HepG2 (cell line): Measurements from ENCODE around the gene CHCHD1.

Source experiments
- CREM ChIP-seq, 2 experiments: sonication (generic) in 1 of 2; formaldehyde crosslinking in 1 of 2; IDR thresholded peaks; 2 replicates each; pipeline versions ENCODE4 v1.4.0 to v1.6.1; 2016 to 2020; ENCODE audit warnings: antibody characterized with exemption in 1 of 2, mild to moderate bottlenecking in 1 of 2, missing genetic modification reagents in 1 of 2
- CTCF ChIP-seq: sonication (generic); formaldehyde crosslinking; IDR thresholded peaks from 2 replicates; pipeline ENCODE4 v1.5.0; 2020; ENCODE audit warnings: mild to moderate bottlenecking, missing genetic modification reagents, moderate library complexity
- MXI1 ChIP-seq: IDR thresholded peaks from 3 replicates; pipeline ENCODE4 v1.6.1; 2012; ENCODE audit warnings: low read depth, low read length, inconsistent platforms, borderline replicate concordance
- POLR2A ChIP-seq, 2 experiments: IDR thresholded peaks; 2 replicates each; pipeline ENCODE4 v1.6.1; 2011; ENCODE audit warnings: low read depth in 2 of 2, low read length in 2 of 2, mild to moderate bottlenecking in 1 of 2, moderate library complexity in 1 of 2; ENCODE audit not compliant: insufficient read depth in 1 of 2
- SMARCE1 ChIP-seq: fragments of 450-650 bp; IDR thresholded peaks from 2 replicates; pipeline ENCODE4 v1.6.1; 2017; ENCODE audit warnings: borderline replicate concordance
- ZNF12 ChIP-seq: sonication (generic); formaldehyde crosslinking; IDR thresholded peaks from 2 replicates; pipeline ENCODE4 v1.5.0; 2020; ENCODE audit warnings: missing genetic modification reagents
- ZNF382 ChIP-seq: sonication (generic); formaldehyde crosslinking; IDR thresholded peaks from 2 replicates; pipeline ENCODE4 v1.5.0; 2020; ENCODE audit warnings: missing genetic modification reagents, mild to moderate bottlenecking, borderline replicate concordance

- no peak for TF ChIP-seq MXI1
- TF ChIP-seq ZNF12 (CRISPR knock-in tag): no peak
- TF ChIP-seq ZNF382 (CRISPR knock-in tag): no peak
- no peak for TF ChIP-seq POLR2A (IDR thresholded peaks at IDR 0.05; ENCODE audit: insufficient read depth in 1 of 2, low read depth in 2 of 2, low read length in 2 of 2)
- no peak for TF ChIP-seq CTCF (CRISPR knock-in tag)
- TF ChIP-seq CREM (IDR thresholded peaks at IDR 0.05): no peak
- TF ChIP-seq CREM (CRISPR knock-in tag; IDR thresholded peaks at IDR 0.05): no peak
- no peak for TF ChIP-seq SMARCE1
Measured at GRCh38 chr10:73781548-73781878, 335 bp upstream of the CHCHD1 start.
